ENCODE results near the gene AP5B1.
A peak's percentile ranks its signal among the peaks of the same experiment; 100 is the strongest.

AP5B1 gene

DNA sequence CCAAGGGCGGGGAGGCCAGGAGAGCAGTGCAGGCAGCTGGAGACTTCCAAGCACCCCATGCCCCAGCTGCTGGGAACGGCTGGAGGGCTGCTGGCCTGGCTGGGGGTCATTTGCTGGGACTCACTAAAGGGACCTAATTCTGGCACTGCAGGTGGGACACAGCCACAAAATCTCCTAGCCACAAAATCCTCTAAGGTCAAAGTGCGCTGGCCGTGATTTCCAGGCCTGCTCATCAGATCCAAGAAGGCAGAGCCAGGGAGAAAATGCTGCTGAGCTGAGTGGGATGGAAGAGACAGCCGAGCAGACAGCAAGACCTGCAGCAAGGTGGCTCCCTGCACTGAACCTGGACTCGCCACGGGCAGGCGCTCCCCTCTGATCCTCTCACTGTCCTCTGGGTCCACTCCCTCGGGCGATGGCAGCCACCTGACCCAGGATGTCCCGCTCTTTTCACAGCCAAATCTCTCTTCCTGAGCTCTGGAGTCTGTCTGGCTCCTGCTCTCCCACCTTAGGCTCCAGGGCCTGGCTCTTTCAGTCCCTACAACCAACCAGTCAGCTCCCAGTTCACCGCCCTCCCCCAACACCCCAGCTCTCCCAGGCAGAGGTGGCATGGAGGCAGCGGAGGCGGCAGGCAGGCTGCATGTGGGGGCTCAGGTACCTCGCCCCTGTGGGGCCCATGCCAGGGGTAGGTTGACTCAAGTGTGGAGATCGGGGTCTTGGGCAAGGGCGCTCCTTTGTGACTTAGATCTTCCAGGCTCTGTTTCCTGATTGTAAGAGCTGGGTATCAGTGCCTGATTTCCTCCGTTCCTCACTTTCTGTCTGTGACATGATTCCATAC is 20.6 kb upstream of the AP5B1 start:
- DNase-seq (ENCODE audit: low spot score) = no peak

DNA sequence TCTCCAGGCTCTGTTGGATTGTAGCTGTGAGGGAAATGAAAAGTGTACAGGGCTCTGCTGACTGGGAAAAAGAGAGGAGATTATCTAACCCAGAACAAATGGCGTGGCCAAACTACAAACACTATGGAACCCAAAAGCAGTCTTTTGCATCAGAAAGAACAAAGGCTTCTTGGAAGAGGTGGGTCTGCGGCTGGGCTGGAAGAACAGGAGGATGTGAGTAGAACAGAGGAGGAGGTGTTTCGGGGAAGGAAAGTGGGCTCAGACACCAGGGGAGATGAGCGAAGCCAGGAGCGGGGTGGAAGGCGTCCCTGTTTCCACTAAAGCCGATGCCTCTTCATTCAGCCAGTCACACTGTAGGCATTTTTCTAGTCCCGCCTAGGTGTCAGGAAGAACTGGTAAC is 18.1 kb upstream of the AP5B1 start:
- DNase-seq (ENCODE audit: low spot score) = no peak

DNA sequence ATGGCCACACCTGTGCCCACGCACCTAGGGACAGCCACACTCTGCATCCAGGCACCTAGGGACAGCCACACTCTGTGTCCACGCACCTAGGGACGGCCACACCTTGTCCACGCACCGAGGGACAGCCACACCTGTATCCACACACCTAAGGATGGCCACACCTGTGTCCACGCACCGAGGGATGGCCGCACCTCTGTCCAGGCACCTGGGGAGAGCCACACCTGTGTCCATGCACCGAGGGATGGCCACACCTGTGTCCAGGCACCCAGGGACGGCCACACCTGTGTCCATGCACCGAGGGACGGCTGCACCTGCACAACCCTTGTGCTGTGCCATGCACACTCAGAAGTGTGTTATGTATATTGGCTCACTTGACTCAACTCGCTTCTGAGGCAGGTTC is 16.9 kb upstream of the AP5B1 start:
- no peak for DNase-seq (ENCODE audit: low spot score)

DNA sequence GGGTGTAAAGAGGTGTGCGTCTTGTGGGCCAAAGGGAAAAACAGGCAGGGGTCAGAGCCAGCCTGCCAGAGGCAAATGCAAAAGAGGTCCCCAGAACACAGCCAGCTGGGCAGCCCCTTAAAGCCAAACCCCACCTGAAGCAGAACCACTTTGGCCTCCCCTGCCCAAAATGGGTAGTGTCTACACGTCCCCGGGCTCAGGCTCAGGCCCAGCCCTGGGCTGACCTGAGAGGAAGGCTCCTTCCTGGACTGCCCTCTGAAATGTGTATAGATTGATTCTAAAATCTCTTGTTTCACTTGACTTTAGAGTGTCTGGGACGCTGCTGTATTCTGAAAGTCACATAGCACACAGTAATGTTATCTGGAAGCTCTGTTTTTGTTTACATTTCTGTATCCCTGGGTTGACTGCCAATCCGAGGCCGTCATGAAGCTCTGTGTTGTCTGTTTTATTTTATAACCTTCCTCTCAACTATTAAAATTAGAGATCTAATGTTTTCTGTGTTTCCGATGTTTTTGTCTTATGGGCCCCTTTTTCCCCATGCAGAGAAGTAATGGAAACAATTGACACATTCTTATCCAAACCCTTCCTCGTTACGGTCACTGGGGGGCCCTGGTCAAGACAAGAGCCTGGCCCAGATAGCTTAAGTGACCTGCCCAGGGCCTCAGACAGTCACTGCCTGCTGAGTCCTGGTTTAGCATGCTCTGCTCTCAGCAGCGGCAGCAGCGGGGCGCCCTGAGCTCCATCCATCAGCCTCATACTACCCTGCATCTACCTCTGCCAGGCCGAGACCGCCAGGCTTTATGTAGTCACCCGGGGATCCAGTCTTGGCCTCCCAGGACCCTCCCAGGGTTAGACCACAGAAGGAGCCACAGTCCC is 16.2 kb upstream of the AP5B1 start:
- no peak for DNase-seq (ENCODE audit: low spot score)

DNA sequence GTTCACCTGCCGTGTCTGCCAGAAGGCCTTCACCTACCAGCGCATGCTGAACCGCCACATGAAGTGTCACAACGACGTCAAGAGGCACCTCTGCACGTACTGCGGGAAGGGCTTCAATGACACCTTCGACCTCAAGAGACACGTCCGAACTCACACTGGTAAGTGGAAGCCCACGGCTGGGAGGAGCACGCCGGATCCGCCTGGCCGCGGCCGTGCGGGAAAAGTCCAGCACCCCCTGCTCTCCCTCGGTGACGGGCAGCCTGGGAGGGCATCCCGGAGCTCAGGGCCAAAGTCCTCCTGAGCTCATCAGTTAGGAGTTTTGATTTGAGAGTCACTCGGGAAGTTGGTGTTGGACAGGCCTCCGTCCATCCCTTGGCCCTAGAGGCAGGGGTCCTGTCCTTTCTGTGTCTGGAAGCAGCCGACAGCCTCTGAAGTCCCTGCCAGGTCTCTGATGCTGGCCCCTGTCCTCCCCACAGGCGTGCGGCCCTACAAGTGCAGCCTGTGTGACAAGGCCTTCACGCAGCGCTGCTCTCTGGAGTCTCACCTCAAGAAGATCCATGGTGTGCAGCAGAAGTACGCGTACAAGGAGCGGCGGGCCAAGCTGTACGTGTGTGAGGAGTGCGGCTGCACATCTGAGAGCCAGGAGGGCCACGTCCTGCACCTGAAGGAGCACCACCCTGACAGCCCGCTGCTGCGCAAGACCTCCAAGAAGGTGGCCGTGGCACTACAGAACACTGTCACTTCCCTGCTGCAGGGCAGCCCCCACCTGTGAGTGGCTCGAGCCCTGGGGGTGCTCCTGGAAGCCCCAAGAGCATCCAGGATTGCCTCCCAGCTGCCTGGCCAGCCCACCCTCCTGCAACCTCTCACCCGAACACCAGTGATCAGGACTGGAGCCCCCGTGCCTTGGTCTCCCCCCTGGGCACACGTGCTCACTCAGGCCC is 14.1 kb upstream of the AP5B1 start:
- DNase-seq (ENCODE audit: low spot score) = no peak

DNA sequence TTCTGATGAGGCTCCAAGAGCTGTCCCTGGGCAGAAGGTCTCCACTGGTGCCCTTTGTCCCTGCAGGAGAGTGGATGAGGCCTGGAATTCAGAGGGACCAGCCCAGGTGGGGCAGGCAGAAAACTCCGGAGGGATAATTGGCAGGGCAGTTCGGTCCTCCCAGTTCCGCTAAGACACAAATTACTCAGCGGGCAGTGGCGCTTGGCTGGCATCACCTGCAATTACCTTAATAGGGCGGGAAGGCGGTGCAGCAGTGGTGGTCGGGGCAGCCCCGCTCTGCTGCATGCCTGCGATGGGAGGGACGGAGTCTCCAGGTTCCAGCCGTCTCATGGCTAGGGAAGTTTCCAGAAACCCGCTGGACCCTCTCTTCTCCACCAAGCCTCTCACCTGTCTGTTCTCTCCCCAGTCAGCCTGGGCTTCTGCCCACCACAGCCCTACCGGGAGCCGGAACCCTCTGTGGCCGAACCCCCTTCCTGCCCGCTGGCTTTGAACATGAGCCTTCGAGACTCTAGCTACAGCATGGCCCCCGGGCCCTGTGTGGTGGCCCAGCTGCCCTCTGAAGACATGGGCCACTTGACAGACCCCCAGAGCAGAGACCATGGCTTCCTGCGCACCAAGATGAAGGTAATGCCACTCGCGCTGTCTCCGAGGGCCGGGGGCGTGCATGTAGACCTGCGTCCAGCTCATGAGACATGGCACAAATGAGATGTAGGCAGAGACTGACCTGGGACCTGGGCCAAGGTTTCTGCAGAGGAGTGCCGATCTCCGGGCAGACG is 13.0 kb upstream of the AP5B1 start:
- DNase-seq (ENCODE audit: low spot score) = no peak

DNA sequence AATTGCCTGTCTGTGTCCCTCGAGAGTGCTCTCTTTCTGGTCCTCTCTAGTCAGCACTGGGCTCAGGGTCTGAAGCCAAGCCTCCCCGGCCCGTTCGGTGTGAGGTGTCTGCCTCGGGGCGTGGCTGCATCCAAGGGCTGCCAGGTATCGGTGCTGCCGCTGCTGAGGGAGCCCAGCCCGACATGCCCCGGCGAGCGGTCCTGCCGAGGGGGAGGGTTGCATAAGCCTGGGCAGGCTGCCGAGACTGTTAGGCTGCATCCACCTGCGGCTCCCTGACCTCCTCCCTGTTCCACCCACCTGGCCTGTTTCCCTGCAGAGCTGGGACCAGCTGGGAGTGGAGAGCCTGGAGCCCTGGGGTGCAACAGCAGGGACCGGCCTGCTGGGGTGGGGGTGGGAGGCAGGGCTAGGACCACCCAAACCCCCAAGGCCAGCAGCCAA is 12.4 kb upstream of the AP5B1 start:
- DNase-seq (ENCODE audit: low spot score) = no peak

DNA sequence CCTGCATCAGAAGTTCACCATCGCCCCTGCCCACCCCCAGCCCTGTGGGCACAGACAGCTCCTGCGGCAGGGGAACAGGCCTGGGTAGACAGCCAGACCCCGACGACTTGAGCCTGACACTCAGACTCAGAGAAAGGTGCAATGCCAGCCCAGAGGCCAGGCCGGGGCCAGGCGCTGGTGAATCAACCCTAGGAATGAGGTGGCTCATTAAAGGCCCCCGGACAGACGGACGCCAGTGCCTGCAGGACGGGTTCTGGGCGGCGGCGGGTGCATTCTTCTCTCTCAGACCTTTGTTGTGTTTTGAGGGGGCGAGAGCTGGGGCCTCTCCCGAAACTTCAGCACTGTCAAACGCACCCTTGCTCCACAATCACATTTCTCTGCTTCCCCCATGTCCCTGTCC is 11.7 kb upstream of the AP5B1 start:
- DNase-seq (ENCODE audit: low spot score) = no peak

DNA sequence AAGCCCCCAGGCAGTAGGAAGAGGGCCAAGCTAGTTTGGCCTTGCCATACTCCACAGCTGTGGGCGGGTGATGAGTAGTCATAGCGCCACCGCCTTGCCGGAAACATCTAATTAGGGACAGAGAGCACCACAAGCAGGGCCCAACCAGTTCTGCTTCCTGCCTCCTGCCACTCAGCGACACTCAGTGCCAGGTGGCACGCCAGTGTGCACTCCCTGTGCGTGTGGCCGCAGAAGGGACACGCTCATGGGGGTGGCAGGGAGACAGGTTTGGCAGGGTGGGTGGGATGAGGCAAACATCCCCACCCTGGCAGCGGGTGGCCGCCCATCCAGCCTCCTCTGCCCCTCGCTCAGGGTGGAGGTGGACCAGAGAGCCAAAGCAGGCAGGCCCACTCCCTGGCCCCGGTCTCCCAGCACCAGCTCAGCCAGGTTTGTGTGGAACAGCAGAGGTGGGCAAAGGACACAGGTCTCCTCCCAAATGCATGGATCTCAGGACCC is 11.0 kb upstream of the AP5B1 start:
- peak; percentile 68 for DNase-seq (ENCODE audit: low spot score)

DNA sequence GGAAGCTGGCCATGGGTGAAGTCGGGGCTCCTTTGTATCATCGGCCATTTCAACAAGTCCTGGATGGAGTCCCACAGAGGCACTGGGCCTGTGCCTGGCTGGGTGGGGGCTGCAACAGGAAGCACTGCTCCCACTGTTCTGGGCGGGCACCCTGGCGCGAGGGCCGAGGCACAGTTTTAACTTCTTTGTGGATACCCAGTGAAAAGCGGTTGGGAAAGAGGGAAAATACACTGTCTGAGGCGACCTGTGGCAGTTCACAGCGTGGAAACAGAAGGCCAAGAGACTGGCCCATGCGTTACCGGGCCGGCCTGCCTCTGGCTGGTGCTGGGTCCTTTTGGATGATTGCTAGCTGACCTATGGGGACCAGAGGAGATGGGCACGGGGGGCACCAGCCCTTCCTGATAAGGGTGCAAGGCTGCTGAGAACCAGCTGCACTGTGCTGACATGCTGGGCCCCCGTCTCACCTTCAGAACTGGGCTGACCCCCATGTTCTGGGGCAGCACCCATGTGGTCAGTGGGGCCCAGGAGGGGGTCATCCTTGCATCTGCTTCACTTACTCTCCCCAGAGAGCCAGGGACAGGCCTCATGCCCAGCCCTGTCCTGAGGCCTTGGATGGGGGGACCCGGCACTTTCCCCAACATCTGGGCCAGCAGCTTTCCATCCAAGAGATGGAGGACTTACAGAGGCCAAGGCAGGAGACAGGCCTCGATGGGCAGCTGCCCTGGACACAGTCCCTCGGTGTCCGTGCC is 10.3 kb upstream of the AP5B1 start:
- DNase-seq (ENCODE audit: low spot score) = no peak

DNA sequence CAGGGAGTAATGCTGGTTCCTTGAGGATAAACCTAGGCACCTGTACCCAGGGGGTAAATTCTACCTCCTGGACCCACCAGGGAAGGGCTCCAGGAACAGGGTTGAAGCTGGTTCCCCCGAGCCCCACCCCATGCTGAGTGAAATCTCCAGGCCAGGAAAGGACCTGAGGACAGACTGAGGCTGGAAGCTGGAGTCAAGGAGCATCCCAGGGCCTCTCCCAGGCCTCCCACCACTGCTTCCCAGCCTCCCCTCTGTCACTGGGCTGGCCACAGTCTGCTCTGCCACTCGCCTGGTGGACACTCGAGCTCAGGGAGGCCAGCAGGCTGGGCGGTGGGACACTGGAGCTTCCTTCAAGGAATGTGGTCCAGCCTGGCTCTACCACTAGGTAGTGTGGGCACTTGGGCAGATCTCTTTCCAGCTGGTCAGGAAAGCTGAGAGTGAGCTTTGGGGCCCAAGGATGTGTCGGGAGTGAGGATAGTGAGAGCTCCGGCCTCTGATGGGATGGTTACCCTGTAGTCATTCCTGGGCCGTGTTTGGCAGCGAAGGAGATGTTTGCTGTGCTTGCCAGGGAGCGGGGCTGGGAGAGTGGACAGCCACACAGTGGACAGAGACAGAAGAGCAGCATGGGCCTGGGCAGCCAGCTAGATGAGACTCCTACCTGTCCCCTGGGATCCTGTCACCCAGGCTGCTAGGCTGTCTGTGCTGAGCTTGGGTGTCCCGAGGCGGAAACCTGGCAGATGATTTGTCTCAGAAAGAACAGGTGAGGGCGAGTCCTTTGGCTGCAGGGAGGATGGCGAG is 9.5 kb upstream of the AP5B1 start:
- DNase-seq (ENCODE audit: low spot score) = no peak

DNA sequence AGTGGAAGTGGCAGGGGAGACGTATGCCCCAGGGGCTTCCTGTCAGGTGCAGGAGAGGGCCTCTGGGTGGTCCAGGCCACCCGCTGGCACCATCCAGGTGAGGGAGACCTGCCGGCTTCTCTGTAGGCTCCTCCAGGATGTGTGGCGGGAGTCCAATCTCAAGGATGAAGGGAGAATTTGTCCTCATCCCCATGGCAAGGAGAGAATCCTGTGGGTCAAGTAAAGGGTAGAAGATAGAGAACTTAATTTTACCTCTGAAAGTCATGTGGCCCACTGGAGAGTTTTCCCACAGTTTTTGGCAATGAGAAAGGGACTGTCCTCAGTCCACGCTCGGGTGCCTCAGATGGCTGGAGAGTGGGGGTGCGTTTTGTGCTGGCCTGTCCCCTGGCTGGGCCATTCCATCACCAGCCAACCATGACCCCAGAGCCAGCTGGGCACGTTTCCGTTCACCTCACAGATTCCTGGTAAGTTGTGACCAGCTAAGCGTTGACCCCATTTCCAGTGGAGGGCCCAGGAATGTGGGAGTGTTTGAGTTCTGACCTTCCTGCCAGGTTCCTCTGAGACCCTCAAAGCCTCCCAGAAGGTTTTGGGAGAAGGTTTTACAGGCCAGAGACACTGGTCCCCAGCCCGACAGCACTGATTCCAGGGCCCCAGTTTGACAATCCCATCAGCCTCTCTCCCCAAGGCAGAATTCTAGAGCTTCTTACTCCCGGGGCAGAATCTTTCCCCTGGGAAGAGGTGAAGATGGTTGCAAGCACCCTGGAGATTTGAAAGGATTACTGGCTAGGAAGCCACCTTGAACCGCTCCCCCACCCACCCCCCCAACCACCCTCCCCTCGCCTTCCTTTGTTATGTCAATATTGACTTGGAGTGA is 8.7 kb upstream of the AP5B1 start:
- DNase-seq (ENCODE audit: low spot score) = no peak

DNA sequence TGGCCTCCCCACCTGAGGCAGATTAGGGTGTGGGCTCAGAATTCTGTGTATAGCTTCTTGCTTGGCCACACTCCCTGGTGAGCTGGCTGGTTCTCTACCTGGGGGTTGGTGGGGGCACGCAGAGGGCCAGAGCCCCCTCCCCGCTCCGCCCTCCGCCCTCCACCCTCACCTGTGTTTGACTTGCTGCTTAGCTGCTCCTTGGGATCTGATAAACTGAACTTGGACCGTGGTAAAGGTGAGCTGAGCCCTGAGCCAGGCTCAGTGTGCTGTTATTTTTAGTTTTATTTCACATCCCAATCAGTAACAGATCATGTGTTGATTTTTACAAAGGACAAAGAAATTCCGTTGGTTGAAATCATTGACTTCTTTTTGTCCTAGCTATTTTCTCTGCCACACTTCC is 8.0 kb upstream of the AP5B1 start:
- no peak for DNase-seq (ENCODE audit: low spot score)

DNA sequence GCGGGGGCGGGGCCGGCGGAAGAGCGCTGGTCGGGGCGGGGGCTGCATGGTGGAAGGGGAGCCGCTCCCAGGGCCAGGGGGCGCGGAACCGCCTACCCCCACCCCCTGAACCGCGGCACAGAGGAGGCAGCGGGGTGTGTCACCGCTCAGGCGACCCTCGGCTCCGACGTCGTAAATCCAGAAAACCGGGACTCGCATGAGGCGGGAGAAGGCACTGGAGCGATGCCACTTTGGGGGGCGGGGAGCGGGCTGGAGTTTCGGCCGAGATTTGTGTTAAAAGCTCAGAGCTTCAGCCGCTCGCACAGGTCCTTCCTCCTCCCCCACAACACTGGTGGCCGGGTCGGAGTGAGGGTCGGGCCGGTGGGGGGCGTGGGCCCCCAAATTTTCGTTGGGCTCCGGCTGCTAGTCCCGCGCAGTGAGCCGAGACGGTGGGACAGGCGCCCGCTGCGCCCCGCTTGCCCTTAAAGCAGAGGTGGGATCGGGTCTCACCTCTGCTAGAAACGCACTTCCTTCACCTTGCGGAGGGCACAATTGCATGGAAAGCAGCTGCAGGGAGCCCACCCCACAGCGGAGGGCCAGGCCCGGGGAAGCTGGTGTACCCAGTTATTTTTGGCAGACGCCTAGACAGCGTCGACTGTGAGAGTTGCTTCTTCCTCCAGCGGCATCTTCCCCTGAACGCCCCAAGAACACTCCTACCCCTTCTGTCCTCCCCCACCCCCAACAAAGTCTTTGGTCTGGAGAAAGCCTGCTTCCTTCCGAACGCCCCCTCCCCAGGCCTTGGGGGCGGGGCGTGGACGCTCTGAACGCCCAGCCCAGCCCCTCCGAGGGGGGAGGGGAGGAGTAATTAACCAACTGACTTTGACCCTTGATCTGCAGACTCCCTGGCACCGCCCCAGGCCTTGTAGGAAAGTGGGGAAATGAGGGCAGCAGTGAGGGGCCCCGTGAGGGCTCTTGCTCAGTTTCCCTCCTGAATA is 7.2 kb upstream of the AP5B1 start:
- DNase-seq (ENCODE audit: low spot score) = no peak

DNA sequence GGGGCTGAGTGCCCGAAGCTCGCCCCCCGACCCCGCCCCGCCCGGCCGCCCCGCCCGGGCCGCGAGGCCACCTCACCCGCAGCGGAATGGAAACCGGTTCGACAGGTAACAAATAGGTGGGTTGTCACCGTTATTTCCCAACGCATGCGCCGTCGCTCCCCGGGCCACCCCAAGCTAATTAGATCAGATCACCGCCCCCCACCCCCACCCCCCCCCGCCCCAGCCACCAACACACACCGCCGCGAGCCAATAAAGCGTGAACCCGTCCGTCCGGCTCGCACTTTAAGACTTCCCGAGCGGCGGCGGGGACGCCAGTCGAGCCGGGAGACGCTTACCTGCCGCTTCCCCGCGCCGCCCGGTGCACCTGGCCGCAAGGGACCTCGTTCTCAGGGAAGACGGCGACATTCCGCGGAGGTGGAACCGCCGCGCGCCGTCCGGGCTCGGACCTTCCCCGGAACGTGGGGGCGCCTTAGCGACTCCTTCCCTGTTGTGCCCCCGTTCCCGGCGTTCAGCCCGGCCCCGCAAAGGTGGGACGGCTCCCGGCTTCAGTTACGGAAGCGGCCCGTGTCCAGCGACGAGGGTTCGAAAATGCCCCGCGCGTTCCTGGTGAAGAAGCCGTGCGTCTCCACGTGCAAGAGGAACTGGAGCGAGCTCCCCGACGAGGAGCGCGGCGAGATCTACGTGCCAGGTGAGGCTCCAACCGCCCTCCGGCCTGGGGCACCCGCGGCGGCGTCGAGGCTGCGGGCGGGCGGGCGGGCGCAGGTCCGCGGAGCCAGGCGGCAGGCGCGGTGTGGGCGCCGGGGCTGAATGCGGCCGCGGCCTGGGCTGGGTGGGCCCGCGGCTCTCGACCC is 6.2 kb upstream of the AP5B1 start, which contains the start of gene OVOL1:
TSS of gene OVOL1 (plus strand) at position 278 of the 851 bp plus-strand sequence. CDS start at position 589, 311 bp downstream.
- peak; percentile 40 for DNase-seq (ENCODE audit: low spot score)
